ENCODE measurements around the gene AMH.

Gene AMH

DNA sequence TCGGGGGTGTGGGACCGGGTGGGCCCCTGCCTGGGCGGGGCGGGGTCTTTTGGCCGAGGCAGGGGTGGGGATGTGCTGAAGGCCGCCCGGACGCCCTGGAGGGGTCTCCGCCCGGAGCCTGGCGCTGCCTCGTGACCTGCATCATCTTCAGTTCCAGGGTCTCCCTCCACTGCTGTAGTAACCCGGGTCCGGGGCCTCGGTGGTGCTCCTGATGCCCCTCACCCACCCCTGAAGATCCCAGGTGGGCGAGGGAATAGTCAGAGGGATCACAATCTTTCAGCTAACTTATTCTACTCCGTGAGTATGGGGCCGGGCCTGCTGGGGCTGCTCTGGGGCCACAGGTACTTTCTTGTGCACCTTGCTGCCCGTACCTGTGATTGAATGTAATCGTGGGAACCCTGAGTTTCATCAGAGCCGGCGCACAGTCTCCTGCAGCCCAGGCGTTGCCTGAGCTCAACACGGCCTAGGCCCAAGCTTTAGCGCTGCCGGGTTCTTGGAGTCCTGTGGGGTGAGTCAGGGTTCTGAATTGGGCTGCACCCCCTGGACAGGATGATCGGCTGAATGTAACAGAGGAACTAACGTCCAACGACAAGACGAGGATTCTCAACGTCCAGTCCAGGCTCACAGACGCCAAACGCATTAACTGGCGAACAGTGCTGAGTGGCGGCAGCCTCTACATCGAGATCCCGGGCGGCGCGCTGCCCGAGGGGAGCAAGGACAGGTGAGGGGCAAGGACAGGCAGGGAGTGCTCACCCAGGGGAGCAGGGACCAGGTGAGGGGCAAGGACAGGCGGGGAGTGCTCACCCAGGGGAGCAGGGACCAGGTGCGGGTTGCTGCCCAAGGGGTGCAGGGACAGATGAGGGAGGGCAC is 22.3 kb downstream of the AMH start (continued):
- TF ChIP-seq ZNF155 (tag by site-specific recombination; IDR thresholded peaks at IDR 0.05), result no peak
- no peak for TF ChIP-seq ZNF561 (tag by site-specific recombination; IDR thresholded peaks at IDR 0.05; ENCODE audit: borderline replicate concordance)
- no peak for TF ChIP-seq ZNF423 (tag by site-specific recombination; IDR thresholded peaks at IDR 0.05)
- TF ChIP-seq, protein P1, sequence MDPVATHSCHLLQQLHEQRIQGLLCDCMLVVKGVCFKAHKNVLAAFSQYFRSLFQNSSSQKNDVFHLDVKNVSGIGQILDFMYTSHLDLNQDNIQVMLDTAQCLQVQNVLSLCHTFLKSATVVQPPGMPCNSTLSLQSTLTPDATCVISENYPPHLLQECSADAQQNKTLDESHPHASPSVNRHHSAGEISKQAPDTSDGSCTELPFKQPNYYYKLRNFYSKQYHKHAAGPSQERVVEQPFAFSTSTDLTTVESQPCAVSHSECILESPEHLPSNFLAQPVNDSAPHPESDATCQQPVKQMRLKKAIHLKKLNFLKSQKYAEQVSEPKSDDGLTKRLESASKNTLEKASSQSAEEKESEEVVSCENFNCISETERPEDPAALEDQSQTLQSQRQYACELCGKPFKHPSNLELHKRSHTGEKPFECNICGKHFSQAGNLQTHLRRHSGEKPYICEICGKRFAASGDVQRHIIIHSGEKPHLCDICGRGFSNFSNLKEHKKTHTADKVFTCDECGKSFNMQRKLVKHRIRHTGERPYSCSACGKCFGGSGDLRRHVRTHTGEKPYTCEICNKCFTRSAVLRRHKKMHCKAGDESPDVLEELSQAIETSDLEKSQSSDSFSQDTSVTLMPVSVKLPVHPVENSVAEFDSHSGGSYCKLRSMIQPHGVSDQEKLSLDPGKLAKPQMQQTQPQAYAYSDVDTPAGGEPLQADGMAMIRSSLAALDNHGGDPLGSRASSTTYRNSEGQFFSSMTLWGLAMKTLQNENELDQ (tag by site-specific recombination; IDR thresholded peaks at IDR 0.05; ENCODE audit: low read depth), result no peak
- no peak for TF ChIP-seq ZFP69B (tag by site-specific recombination; IDR thresholded peaks at IDR 0.05)
- TF ChIP-seq ZNF560 (tag by site-specific recombination; IDR thresholded peaks at IDR 0.05; ENCODE audit: borderline replicate concordance), result no peak
- no peak for TF ChIP-seq ZNF26 (tag by site-specific recombination; IDR thresholded peaks at IDR 0.05)
- TF ChIP-seq KLF16 (tag by site-specific recombination; IDR thresholded peaks at IDR 0.05), result no peak
- TF ChIP-seq, protein P2, sequence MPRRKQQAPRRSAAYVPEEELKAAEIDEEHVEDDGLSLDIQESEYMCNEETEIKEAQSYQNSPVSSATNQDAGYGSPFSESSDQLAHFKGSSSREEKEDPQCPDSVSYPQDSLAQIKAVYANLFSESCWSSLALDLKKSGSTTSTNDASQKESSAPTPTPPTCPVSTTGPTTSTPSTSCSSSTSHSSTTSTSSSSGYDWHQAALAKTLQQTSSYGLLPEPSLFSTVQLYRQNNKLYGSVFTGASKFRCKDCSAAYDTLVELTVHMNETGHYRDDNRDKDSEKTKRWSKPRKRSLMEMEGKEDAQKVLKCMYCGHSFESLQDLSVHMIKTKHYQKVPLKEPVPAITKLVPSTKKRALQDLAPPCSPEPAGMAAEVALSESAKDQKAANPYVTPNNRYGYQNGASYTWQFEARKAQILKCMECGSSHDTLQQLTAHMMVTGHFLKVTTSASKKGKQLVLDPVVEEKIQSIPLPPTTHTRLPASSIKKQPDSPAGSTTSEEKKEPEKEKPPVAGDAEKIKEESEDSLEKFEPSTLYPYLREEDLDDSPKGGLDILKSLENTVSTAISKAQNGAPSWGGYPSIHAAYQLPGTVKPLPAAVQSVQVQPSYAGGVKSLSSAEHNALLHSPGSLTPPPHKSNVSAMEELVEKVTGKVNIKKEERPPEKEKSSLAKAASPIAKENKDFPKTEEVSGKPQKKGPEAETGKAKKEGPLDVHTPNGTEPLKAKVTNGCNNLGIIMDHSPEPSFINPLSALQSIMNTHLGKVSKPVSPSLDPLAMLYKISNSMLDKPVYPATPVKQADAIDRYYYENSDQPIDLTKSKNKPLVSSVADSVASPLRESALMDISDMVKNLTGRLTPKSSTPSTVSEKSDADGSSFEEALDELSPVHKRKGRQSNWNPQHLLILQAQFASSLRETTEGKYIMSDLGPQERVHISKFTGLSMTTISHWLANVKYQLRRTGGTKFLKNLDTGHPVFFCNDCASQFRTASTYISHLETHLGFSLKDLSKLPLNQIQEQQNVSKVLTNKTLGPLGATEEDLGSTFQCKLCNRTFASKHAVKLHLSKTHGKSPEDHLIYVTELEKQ (tag by site-specific recombination; IDR thresholded peaks at IDR 0.05; ENCODE audit: borderline replicate concordance), result no peak
- TF ChIP-seq PRDM2 (tag by site-specific recombination; IDR thresholded peaks at IDR 0.05; ENCODE audit: borderline replicate concordance), result no peak
- TF ChIP-seq CTCF (tag by site-specific recombination; IDR thresholded peaks at IDR 0.05), result no peak
- TF ChIP-seq, protein P3, sequence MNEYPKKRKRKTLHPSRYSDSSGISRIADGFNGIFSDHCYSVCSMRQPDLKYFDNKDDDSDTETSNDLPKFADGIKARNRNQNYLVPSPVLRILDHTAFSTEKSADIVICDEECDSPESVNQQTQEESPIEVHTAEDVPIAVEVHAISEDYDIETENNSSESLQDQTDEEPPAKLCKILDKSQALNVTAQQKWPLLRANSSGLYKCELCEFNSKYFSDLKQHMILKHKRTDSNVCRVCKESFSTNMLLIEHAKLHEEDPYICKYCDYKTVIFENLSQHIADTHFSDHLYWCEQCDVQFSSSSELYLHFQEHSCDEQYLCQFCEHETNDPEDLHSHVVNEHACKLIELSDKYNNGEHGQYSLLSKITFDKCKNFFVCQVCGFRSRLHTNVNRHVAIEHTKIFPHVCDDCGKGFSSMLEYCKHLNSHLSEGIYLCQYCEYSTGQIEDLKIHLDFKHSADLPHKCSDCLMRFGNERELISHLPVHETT (tag by site-specific recombination; IDR thresholded peaks at IDR 0.05), result peak; percentile 19; the same call in 1 of the 2 replicates
- TF ChIP-seq HIC1 (tag by site-specific recombination; IDR thresholded peaks at IDR 0.05), result no peak
- no peak for TF ChIP-seq ZNF544 (tag by site-specific recombination; IDR thresholded peaks at IDR 0.05)
- no peak for TF ChIP-seq YY1 (tag by site-specific recombination; IDR thresholded peaks at IDR 0.05)
- TF ChIP-seq SCRT2 (tag by site-specific recombination; IDR thresholded peaks at IDR 0.05), result no peak
- TF ChIP-seq ZSCAN23 (tag by site-specific recombination; IDR thresholded peaks at IDR 0.05), result 0 out of 2 replicates have a peak, but pooled peaks have one; percentile 12
- no peak for TF ChIP-seq HOXA7 (CRISPR knock-in tag; IDR thresholded peaks at IDR 0.05; ENCODE audit: borderline replicate concordance)
- no peak for TF ChIP-seq YY2 (tag by site-specific recombination; IDR thresholded peaks at IDR 0.05)

Data from HEK293 (cell line).